M059J (cell line): ENCODE results near the gene ATP2B3. TPM values are rescaled to one million over a fixed set of nuclear protein-coding genes. Genes with fewer than 3 reads are reported as not detected.

Source experiments
- DNase-seq: peaks from one replicate; pipeline ENCODE4 v3.0.0-alpha.2; 2012; ENCODE audit warnings: low read depth
- total RNA-seq: library from RNA; depleted of rRNA; stranded (reverse); fragments of >200 nt; shearing (Covaris generic); gene quantifications from 2 replicates; pipeline ENCODE4 v1.2.3, GENCODE V29; 2014

The ATP2B3 gene
- total RNA-seq, 1 experiment from 2014 or later: not detected

GRCh38 chrX:153568451-153569011 is 51.1 kb downstream of the ATP2B3 start:
- no peak for DNase-seq

GRCh38 chrX:153569475-153569874 is 52.0 kb downstream of the ATP2B3 start:
- no peak for DNase-seq

- no peak for DNase-seq
Observed at GRCh38 chrX:153571534-153571908, 54.1 kb downstream of the ATP2B3 start.

GRCh38 chrX:153572601-153573000 is 55.2 kb downstream of the ATP2B3 start:
- DNase-seq: no peak

- DNase-seq: peak; percentile 15
Observed at GRCh38 chrX:153573984-153574383, 56.5 kb downstream of the ATP2B3 start.

DNA sequence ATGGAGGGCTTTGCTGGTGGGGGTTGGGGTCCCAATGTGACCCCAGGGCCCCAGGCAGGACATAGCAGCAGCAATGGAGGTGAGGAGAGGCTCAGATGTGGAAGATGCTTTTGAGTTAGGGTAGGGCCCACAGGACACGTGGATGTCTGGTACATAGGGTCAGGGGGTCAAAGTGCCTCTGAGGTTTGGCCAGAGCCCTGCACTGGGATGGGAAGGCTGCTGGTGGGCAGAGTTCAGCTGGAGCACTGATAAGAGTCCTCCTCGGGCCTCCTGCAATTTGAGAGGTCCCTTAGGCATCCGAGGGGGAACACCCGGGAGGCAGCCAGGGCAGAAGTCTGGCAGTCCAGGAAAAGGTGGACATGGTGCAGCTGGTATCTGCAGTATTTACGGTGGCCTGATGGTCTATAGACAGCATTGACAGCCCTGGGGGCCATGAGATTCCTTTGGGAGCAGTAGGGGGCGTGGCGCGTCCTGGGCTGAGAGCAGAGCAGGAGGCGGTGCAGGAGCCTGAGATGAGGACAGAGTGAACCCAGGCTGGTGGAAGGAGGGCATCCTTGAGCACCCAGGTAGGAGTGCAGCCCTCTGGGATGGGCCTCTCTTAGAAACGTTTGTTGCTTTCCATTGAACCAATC is 58.9 kb downstream of the ATP2B3 start:
- no peak for DNase-seq

DNA sequence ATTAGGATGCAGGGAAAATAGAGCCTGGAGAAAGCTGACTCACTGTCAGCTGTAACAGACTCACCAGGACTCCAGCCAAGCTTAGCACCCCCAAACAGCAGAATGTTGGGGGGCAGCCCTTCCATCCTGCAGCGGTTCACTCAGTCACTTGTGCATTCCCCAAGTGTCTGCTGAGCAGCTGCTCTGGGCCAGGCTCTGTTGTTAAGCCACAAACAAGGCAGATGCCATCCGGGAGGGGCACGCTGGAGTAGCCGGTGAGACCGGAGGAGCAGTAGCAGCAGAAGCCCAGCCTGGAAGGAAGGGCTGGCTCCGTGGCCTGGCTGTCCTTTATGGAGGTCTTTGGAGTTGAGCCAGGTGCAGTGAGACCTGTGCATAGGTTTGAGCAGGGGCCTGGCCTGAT is 59.5 kb downstream of the ATP2B3 start:
- DNase-seq: no peak

DNA sequence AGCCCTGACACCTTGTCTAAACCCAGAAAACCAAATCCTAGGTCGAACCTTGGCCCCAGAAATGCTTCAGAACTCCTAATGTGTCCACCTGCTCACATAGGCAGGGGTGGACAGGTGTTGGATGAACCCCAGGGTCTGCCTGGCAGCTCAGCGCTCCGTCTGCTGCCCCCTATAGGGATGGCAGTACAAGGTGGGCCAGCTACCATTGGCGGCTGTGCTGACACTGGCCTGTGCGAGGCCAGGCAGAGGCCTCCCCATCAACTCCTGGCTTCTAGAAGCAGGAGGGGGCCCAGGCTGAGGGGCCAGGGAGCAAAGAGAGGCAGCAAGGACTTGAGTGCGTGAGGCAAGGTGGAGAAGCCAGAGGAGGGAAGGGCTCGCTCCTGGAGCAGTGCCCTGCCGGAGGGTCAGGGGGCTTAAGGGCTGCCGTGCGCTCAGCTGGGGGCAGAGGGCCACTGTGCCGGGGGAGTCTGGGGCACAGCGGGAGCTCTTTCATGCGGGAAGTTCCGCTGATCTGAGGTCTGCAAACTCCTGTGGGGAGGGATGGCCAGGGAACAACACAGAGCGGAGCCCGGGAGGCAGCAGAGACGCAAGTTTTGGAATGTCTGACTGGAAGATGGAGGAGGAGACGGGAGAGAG is 60.9 kb downstream of the ATP2B3 start:
- no peak for DNase-seq

GRCh38 chrX:153578889-153579288 is 61.4 kb downstream of the ATP2B3 start:
- DNase-seq: no peak

GRCh38 chrX:153580700-153581386 is 63.4 kb downstream of the ATP2B3 start:
- no peak for DNase-seq

DNA sequence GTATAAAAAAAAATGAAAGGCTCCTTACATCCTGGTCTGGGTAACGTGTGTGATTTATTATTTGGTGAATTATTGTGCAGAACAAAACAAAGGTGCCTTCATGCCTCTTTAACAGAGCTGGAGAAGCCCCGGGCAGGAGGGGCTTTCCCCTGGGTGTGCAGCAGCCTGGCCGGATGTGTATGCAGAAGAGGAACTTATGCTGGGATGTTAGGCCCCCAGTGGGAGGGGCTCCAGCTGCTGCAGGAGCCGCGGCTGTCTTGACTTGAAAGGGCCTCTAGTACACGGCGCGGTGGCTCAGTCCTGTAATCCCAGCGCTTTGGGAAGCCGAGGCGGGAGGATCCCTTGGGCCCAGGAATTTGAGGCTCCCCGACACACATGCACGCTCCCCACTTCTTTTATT is 65.5 kb downstream of the ATP2B3 start:
- DNase-seq: no peak

- DNase-seq: peak; percentile 12
Observed at GRCh38 chrX:153583433-153583832, 66.0 kb downstream of the ATP2B3 start.

- DNase-seq: no peak
Observed at GRCh38 chrX:153585827-153586226, 68.4 kb downstream of the ATP2B3 start.

DNA sequence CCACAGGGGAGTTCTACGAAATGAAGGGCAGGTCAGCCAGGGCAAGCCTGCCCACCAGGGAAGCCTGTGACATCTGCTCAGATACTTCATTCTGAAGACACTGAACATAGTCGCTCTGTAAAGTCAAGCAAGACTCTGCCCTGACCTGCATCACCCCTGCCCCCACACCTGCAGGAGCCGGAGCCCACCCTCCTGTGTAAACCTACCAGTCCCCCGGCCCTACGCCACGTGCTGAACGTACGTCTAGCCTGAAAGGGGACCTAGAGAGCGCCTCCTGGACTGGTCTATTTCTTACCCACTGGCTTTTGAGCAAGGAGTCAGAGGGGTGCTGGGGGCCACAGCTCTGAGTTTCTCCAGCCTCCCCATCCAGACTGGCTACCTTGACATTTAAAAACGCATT is 69.9 kb downstream of the ATP2B3 start:
- no peak for DNase-seq

GRCh38 chrX:153588021-153588781 is 70.8 kb downstream of the ATP2B3 start:
- no peak for DNase-seq

- DNase-seq: no peak
Observed at GRCh38 chrX:153588782-153589446, 71.5 kb downstream of the ATP2B3 start.

GRCh38 chrX:153590961-153591956 is 73.8 kb downstream of the ATP2B3 start:
- DNase-seq: no peak

GRCh38 chrX:153592091-153592833 is 74.8 kb downstream of the ATP2B3 start:
- no peak for DNase-seq

- DNase-seq: no peak
Observed at GRCh38 chrX:153592966-153593688, 75.7 kb downstream of the ATP2B3 start.
